Right renal cortex interstitium (tissue), 3 donors: ENCODE results near the gene FOCAD. TPM values are rescaled to one million over a fixed set of nuclear protein-coding genes. Genes with fewer than 3 reads are reported as not detected.
A peak's percentile ranks its signal among the peaks of the same experiment; 100 is the strongest.
"Not testable (repeated sequence)": the region's sequence is repeated elsewhere in the genome, so short reads cannot be mapped to it uniquely, and the experiment has no call there.

Experiments used
- DNase-seq, 3 donors: peaks; one replicate each; pipeline ENCODE4 v3.0.0-alpha.2; 2013; ENCODE audit warnings: low read depth in 3 of 3, low spot score in 2 of 3
- polyA plus RNA-seq, 3 donors: library from polyadenylated mRNA; unstranded; fragments of 120-200 nt; gene quantifications; one replicate each; pipeline ENCODE4 v1.2.1, GENCODE V29; 2013; ENCODE audit not compliant: insufficient read length in 3 of 3

The FOCAD gene
- polyA plus RNA-seq, 3 donors = 34.2 to 38.6 (median 34.5) TPM

- DNase-seq = no peak
These were observed 13.7 kb upstream of the FOCAD start for GRCh38 chr9:20670395-20670794.

GRCh38 chr9:20671635-20672034 is 12.4 kb upstream of the FOCAD start:
- no peak for DNase-seq

- DNase-seq = not testable (repeated sequence)
These were observed 10.5 kb upstream of the FOCAD start for GRCh38 chr9:20673537-20673936.

- DNase-seq = no peak
These were observed 2.6 kb upstream of the FOCAD start for GRCh38 chr9:20681467-20681866.

GRCh38 chr9:20683351-20684034 is 566 bp upstream of the FOCAD start:
- peak in 1 of 3 donors; percentile 47 for DNase-seq

DNA sequence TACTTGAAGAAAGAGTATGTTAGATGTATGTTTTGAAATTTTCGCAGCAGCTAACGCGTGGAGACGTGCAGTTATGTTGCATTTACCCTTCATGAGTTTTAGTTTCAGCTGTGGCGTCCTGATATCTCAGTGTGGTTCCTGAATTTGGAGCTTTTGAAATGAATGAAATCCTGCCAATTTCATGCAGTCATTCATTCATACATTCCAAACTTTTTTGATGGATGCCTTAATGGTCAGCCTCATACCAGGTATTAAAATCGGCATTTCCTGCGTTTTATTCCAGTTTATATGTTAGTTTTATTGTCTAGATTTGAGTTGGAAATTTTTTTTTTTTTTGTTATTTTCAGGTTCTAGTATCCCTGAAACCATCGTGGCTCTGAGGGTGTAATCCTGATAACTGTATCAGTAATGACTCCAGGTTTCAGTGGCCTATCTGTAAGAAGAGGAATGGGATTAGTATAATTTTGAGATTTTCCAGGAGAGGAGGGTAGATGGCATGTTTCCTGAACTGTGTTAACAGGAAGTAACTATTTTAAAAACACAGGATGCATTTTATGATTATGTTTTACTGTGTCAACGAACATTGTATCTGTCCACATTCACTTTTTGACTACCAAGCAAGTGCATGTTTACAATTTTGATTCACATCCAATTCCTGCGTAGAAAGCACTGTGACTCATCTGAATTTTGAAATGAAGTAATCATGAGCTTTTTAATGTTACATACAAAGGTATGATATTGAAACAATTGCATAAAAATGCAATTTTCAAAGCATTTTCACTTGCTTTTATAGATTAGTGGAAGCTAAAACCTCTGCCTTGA is 1.0 kb downstream of the FOCAD start:
- peak in 1 of 3 donors; percentile 29 for DNase-seq

- no peak for DNase-seq
These were observed 1.7 kb downstream of the FOCAD start for GRCh38 chr9:20685769-20686168.

GRCh38 chr9:20689833-20690232 is 5.8 kb downstream of the FOCAD start:
- no peak for DNase-seq

- DNase-seq = no peak
These were observed 8.5 kb downstream of the FOCAD start for GRCh38 chr9:20692554-20692953.

DNA sequence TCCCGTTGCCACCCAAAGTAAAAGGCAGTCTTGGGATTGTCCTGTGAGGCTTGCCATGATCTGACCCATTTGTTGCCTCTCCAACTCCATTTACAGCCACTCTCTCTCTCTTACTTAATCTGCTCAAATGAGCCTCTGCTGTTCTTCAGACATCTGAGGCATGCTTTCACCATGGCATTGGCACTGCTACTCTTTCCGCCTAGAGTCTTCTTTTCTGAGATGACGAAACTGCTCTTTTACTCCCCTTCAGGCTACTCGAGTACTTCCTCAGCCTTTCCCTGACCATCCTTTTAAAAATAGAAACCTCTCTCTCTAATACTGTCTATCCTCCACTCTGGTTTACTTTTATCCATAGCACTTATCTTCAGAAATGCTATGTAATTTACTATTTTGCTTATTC is 9.0 kb downstream of the FOCAD start:
- DNase-seq = no peak

DNA sequence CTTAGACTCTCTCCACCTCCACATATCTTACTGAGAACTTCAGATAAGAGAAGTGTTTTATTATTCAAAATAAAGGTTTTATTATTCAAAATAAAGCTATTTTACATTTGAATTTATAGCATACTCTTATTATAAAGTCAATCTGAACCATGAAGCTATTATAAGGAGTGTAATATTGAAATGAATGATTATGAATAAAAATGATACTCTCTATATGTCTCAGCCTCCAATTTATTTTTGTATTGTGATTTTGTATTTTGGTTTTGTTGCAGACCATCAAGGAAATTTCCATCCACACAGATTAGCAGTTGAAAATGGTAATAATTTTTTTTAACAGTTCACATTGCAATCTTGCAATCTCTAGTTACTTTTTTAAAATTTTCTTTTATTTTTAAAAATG is 10.2 kb downstream of the FOCAD start:
- DNase-seq = no peak

- DNase-seq = no peak
These were observed 13.1 kb downstream of the FOCAD start for GRCh38 chr9:20697021-20697719.

GRCh38 chr9:20698782-20699181 is 14.7 kb downstream of the FOCAD start:
- no peak for DNase-seq

DNA sequence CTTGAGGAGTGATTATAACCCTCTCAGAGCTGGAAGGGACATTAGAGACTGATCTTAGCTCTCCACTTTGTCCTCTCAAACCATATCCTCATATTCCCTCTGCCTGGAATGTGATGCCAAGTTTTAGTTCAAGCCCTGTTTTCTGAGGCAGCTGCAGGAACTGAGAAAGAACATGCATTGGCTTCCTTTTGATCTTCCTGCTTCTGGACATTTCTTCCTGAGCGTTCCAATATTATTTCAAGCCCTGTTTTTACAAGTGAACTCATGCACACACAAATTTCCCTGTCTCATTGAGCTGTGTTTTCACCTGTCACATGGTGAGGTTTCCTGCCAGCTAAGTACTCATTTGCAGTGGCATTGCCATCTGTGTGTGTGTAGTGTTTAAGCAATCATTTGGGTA is 17.0 kb downstream of the FOCAD start:
- no peak for DNase-seq

DNA sequence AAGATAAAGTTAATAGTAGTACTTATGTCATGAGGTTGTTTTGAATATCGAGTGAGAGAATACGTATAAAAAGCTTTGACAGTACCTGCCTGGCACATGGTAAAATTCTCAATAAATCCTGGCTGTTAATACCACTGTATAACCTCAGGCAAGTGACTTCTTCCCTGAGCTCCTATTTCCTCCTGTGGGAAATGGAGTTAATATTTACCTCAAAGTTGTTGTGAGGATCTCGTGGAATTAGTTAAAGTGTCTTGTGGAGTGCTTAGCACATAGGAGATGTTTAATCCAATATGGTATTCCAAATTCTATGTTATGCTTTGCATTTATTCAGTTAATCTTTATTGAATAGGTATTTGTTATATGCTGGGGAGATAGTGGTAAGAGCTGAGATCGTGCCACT is 18.5 kb downstream of the FOCAD start:
- DNase-seq = no peak

DNA sequence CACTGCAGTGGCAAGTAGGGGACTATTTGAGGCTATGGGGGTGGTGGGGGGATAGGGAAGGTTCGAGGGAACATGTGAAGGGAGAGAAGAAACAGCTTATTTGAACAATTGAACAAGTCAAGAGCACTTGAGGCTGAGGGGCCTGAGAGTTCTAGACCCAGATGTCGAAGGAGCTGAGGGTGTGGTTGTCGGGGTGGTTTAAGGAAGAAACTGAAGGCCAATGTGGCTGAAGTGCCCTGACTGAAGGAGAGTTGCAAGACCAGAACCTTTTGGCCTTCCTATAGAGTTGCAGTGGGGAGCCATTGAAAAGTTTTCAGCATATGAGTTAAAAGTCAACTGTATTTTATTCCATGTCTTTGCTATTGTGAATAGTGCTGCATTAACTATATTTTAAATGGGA is 19.1 kb downstream of the FOCAD start:
- DNase-seq = no peak

DNA sequence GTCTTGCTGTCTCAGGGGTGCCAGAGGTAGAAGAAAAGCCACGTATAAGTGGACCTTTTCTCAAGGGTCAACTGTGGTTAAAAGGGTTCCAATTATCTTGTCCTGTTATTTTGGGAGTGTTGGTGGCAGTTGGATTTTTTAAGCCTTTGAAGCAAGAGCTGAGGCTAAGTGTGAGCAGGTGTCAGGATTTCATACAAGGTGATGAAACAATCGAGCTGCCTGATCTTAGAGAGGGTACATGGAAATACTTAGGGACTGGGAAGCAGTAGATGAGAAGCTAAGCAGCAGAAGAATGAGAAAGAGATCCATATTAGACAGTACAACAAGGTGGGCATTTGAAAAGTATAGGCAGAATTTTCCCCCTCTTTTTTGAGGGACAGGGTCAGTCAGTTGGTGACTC is 23.6 kb downstream of the FOCAD start:
- DNase-seq = no peak

- no peak for DNase-seq
These were observed 29.1 kb downstream of the FOCAD start for GRCh38 chr9:20713172-20713571.

DNA sequence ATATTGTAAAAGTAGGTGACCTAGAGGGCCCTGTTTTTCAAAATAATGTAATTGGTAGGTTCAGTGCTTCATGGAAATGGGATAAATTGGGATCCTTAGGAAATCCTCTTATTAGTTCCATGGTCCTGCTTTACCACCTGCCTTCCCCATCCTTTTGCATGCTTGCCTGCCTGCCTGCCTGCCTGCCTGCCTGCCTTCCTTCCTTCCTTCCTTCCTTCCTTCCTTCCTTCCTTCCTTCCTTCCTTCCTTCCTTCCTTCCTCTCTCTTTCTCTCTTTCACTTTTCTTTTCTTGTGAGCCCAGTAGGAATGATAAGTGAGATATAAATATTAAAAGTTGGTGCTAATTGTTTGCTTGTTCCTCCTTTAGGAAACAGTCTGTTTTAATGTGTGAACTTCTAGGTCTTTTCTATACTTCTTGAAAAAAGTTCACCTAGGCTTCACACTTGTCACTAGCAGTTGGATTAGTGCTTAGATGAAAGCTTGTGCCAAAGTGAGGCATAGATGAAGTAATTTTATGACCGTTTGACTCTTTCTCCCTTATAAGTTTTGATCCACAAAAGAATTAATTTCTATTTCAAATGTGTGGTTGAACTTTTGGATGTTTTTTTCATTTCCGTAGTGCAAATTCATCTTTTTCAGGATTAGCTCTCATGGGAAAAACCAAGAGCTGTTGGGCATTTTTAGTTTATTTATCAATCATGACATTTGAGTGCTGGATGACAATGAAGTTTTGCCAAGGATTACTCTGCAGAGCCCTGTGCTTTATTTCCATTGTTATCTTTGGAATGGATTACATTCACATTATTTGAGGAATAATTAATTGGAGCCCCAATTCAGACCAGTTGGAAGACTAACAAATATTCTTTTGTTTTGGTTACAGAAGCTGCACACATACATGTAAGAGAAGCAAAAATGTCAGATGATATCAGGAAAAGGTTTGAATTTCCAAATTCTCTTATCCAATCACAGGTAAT is 30.7 kb downstream of the FOCAD start:
- no peak for DNase-seq

DNA sequence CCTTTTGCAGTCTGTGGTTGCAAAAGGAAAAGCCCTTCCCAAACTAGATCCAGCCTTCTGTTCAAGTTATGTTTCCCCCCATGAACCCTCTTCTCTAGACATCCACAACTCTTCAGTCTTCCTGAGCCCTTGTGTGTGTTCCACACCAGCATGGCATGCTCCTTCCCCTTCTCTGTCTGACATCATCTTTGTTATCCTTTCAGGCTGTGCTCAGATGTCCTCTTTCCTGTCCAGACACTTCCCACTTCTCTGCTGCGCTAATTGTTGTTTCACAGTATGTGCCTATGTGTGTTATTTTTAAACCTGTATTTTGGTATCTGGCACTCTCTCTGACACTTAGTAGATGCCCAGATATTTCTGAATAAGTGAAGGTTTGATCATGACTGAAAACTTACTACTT is 38.2 kb downstream of the FOCAD start:
- no peak for DNase-seq
